KG1 (cell line): Measurements from ENCODE around the gene MAPK8IP3.

Experiments
- DNase-seq: peaks from one replicate; lab custom pipeline; 2025; lab: John Stamatoyannopoulos, UW

The MAPK8IP3 gene

GRCh38 chr16:1763521-1764511 lies 57.8 kb downstream of the MAPK8IP3 start:
- DNase-seq = no peak

GRCh38 chr16:1764971-1765370 lies 59.0 kb downstream of the MAPK8IP3 start:
- DNase-seq = no peak

- DNase-seq = no peak
Measured at GRCh38 chr16:1765826-1766225, 59.8 kb downstream of the MAPK8IP3 start.

GRCh38 chr16:1766231-1766630 lies 60.2 kb downstream of the MAPK8IP3 start:
- DNase-seq = no peak

- DNase-seq = no peak
Measured at GRCh38 chr16:1766701-1767100, 60.7 kb downstream of the MAPK8IP3 start.

- no peak for DNase-seq
Measured at GRCh38 chr16:1767116-1767994, 61.4 kb downstream of the MAPK8IP3 start.

- DNase-seq = no peak
Measured at GRCh38 chr16:1768061-1768766, 62.2 kb downstream of the MAPK8IP3 start.

GRCh38 chr16:1768767-1769401 lies 62.9 kb downstream of the MAPK8IP3 start:
- DNase-seq = no peak

GRCh38 chr16:1769402-1770300 lies 63.7 kb downstream of the MAPK8IP3 start:
- DNase-seq = no peak

- no peak for DNase-seq
Measured at GRCh38 chr16:1770328-1771187, 64.6 kb downstream of the MAPK8IP3 start.

GRCh38 chr16:1771188-1771863 lies 65.3 kb downstream of the MAPK8IP3 start, which contains the start of gene NME3:
NME3 (minus strand) TSS chr16:1771543; CDS start chr16:1771534, 9 bp downstream.
- DNase-seq = peak; percentile 36

- DNase-seq = no peak
Measured at GRCh38 chr16:1771864-1772361, 65.9 kb downstream of the MAPK8IP3 start.

- DNase-seq = peak; percentile 47
Measured at GRCh38 chr16:1772362-1772907, 66.4 kb downstream of the MAPK8IP3 start, which contains the start of gene EME2. EME2 (plus strand) TSS chr16:1772810; CDS start chr16:1773228, 418 bp downstream.

GRCh38 chr16:1772908-1773702 lies 67.1 kb downstream of the MAPK8IP3 start, which contains the start of gene MRPS34:
MRPS34 (minus strand) TSS chr16:1773134; CDS start chr16:1773119, 15 bp downstream.
- peak; percentile 61 for DNase-seq

GRCh38 chr16:1773703-1774447 lies 67.9 kb downstream of the MAPK8IP3 start:
- peak; percentile 48 for DNase-seq

GRCh38 chr16:1774448-1774780 lies 68.4 kb downstream of the MAPK8IP3 start:
- no peak for DNase-seq
